ENCODE results near the gene LCMT1. TPM values are rescaled to one million over a fixed set of nuclear protein-coding genes. Genes with fewer than 3 reads are reported as not detected.
"Not testable (repeated sequence)": the region's sequence is repeated elsewhere in the genome, so short reads cannot be mapped to it uniquely, and the experiment has no call there.

Gene LCMT1
- total RNA-seq, 3 donors from 2014 or later (not counting 1 experiment from before 2014, with no cell fraction given), result 28.8 to 49.5 (median 43.0) TPM

GRCh38 chr16:25177831-25178688, 66.5 kb downstream of the LCMT1 start:
- intact Hi-C loops (cut with micrococcal nuclease), result no loop called here
- Mint-ChIP-seq H3K27me3 (ENCODE audit: low read depth in 2 of 2) (no peaks in the 10 kb centered on the region), H3K27ac (peak overlapping the region; percentile 56 to 70), H3K4me1 (peaks cover 8 to 9% of the 10 kb centered on the region in 2 donors), H3K9me3 (no peaks in the 10 kb centered on the region), H3K36me3 (peaks cover 10% of the 10 kb centered on the region), H3K4me3 (no peak overlapping the region)
- ATAC-seq, result peak in 2 of 3 donors; percentile 35 to 46
- no peak for TF ChIP-seq CTCF (IDR thresholded peaks at IDR 0.05)
- Histone ChIP-seq H3K4me1 (ENCODE audit: control insufficient read depth, insufficient read depth, low read length) (peaks cover 9% of the 10 kb centered on the region), H3K4me3 (ENCODE audit: low read length) (no peak overlapping the region), H3K27ac (ENCODE audit: low read length) (no peak overlapping the region), H3K9me3 (ENCODE audit: control insufficient read depth, insufficient read depth, low read length) (no peaks in the 10 kb centered on the region), H3K27me3 (ENCODE audit: control insufficient read depth, insufficient read depth, low read length) (no peaks in the 10 kb centered on the region), H3K36me3 (ENCODE audit: control insufficient read depth, insufficient read depth, low read length) (peaks cover 15% of the 10 kb centered on the region)
- 80% methylated on average over 20 of the region's 20 CpGs for WGBS (ENCODE audit: insufficient coverage)
- no peak for DNase-seq

- H3K36me3 Mint-ChIP-seq; H3K27ac Mint-ChIP-seq; H3K4me1 Mint-ChIP-seq; H3K9me3 Mint-ChIP-seq; intact Hi-C loops (cut with micrococcal nuclease); H3K4me3 Mint-ChIP-seq; H3K4me3 ChIP-seq (ENCODE audit: low read length); H3K4me1 ChIP-seq (ENCODE audit: control insufficient read depth, insufficient read depth, low read length); H3K27me3 Mint-ChIP-seq (ENCODE audit: low read depth in 2 of 2); H3K36me3 ChIP-seq (ENCODE audit: control insufficient read depth, insufficient read depth, low read length); H3K9me3 ChIP-seq (ENCODE audit: control insufficient read depth, insufficient read depth, low read length); H3K27me3 ChIP-seq (ENCODE audit: control insufficient read depth, insufficient read depth, low read length); DNase-seq; ATAC-seq; H3K27ac ChIP-seq (ENCODE audit: low read length): not testable (repeated sequence)
- 85% methylated on average over 3 of the region's 6 CpGs for WGBS (ENCODE audit: insufficient coverage)
These were observed 69.7 kb downstream of the LCMT1 start for GRCh38 chr16:25181236-25181635.

- WGBS (ENCODE audit: insufficient coverage), result 40% methylated on average over 1 of the region's 3 CpGs
- H3K4me1 Mint-ChIP-seq, result no peaks in the 10 kb centered on the region
These were observed 73.2 kb downstream of the LCMT1 start for GRCh38 chr16:25184771-25185170.

GRCh38 chr16:25187491-25187795, 75.9 kb downstream of the LCMT1 start:
- WGBS (ENCODE audit: insufficient coverage), result 94% methylated on average over 3 of the region's 3 CpGs
- no peaks in the 10 kb centered on the region for H3K36me3 ChIP-seq (ENCODE audit: control insufficient read depth, insufficient read depth, low read length)
- DNase-seq (no peak), ATAC-seq (no peak)
- no peaks in the 10 kb centered on the region for H3K27me3 ChIP-seq (ENCODE audit: control insufficient read depth, insufficient read depth, low read length)
- Mint-ChIP-seq H3K36me3 (no peaks in the 10 kb centered on the region), H3K4me1 (no peaks in the 10 kb centered on the region), H3K27me3 (ENCODE audit: low read depth in 2 of 2) (no peaks in the 10 kb centered on the region), H3K9me3 (no peaks in the 10 kb centered on the region), H3K4me3 (no peak overlapping the region), H3K27ac (no peak overlapping the region)
- no peak overlapping the region for H3K4me3 ChIP-seq (ENCODE audit: low read length)
- intact Hi-C loops (cut with micrococcal nuclease), result no loop called here
- TF ChIP-seq CTCF (IDR thresholded peaks at IDR 0.05), result no peak
- no peaks in the 10 kb centered on the region for H3K4me1 ChIP-seq (ENCODE audit: control insufficient read depth, insufficient read depth, low read length)
- H3K9me3 ChIP-seq (ENCODE audit: control insufficient read depth, insufficient read depth, low read length), result no peaks in the 10 kb centered on the region
- no peak overlapping the region for H3K27ac ChIP-seq (ENCODE audit: low read length)

More at GRCh38 chr16:25184771-25185170, 73.2 kb downstream of the LCMT1 start:
- ATAC-seq (no peak), DNase-seq (no peak)
- H3K9me3 ChIP-seq (ENCODE audit: control insufficient read depth, insufficient read depth, low read length), result no peaks in the 10 kb centered on the region
- no peak overlapping the region for H3K4me3 ChIP-seq (ENCODE audit: low read length)
- Mint-ChIP-seq H3K4me3 (no peak overlapping the region), H3K27ac (no peak overlapping the region), H3K9me3 (no peaks in the 10 kb centered on the region), H3K27me3 (ENCODE audit: low read depth in 2 of 2) (no peaks in the 10 kb centered on the region), H3K36me3 (no peaks in the 10 kb centered on the region)
- no peak for TF ChIP-seq CTCF (IDR thresholded peaks at IDR 0.05)
- H3K4me1 ChIP-seq (ENCODE audit: control insufficient read depth, insufficient read depth, low read length), result no peaks in the 10 kb centered on the region
- intact Hi-C loops (cut with micrococcal nuclease), result no loop called here
- H3K36me3 ChIP-seq (ENCODE audit: control insufficient read depth, insufficient read depth, low read length), result no peaks in the 10 kb centered on the region
- no peaks in the 10 kb centered on the region for H3K27me3 ChIP-seq (ENCODE audit: control insufficient read depth, insufficient read depth, low read length)
- no peak overlapping the region for H3K27ac ChIP-seq (ENCODE audit: low read length)
